ENCODE results near the gene LITAF.

GRCh38 chr16:11572301-11572995 is 14.3 kb downstream of the LITAF start:
- TF ChIP-seq CTCF (conservative IDR thresholded peaks at IDR 0.05 in 1 of 2, IDR thresholded peaks at IDR 0.05 in 1 of 2; ENCODE audit: extremely low read depth in 1 of 2, insufficient read depth in 1 of 2, low read depth in 1 of 2, low read length in 2 of 2) (no peak), EZH2 (IDR thresholded peaks at IDR 0.05; ENCODE audit: borderline replicate concordance, low read length) (no peak)

Data from mammary epithelial cell (primary cell).